Erythroblast (primary cell): Measurements from ENCODE around the gene PTPRN2.

ENCODE experiments used
- DNase-seq, 2 experiments: peaks; one replicate each; lab custom pipeline; 2025; lab: John Stamatoyannopoulos, UW
- GATA1 ChIP-seq: IDR thresholded peaks from 2 replicates; pipeline ENCODE4 v1.6.1; 2011; ENCODE audit warnings: low read depth, mild to moderate bottlenecking, control low read depth, low read length, moderate library complexity
- POLR2A ChIP-seq: IDR thresholded peaks from 2 replicates; pipeline ENCODE4 v1.6.1; 2011; ENCODE audit warnings: mild to moderate bottlenecking, low read length

PTPRN2 gene

GRCh38 chr7:158077151-158077840 is 510.3 kb downstream of the PTPRN2 start:
- no peak for DNase-seq
- TF ChIP-seq POLR2A, result no peak
- TF ChIP-seq GATA1, result no peak

- TF ChIP-seq POLR2A, result no peak
- no peak for TF ChIP-seq GATA1
- no peak for DNase-seq
Observed at GRCh38 chr7:158076656-158077055, 511.0 kb downstream of the PTPRN2 start.

- TF ChIP-seq POLR2A (no peak), GATA1 (no peak)
- no peak for DNase-seq
Observed at GRCh38 chr7:158076215-158076614, 511.4 kb downstream of the PTPRN2 start.

GRCh38 chr7:158075633-158076001 is 512.0 kb downstream of the PTPRN2 start:
- TF ChIP-seq GATA1 (no peak), POLR2A (no peak)
- DNase-seq, result no peak

- TF ChIP-seq POLR2A (no peak), GATA1 (no peak)
- DNase-seq, result no peak
Observed at GRCh38 chr7:158074896-158075632, 512.6 kb downstream of the PTPRN2 start.

- DNase-seq, result no peak
- no peak for TF ChIP-seq GATA1
- no peak for TF ChIP-seq POLR2A
Observed at GRCh38 chr7:158073845-158074840, 513.5 kb downstream of the PTPRN2 start.

GRCh38 chr7:158072991-158073730 is 514.5 kb downstream of the PTPRN2 start:
- TF ChIP-seq POLR2A (no peak), GATA1 (no peak)

GRCh38 chr7:158070222-158070920 is 517.3 kb downstream of the PTPRN2 start:
- DNase-seq, result no peak
- no peak for TF ChIP-seq GATA1
- TF ChIP-seq POLR2A, result no peak

More at GRCh38 chr7:158072991-158073730, 514.5 kb downstream of the PTPRN2 start:
- no peak for DNase-seq

- TF ChIP-seq POLR2A (no peak), GATA1 (no peak)
- DNase-seq, result no peak
Observed at GRCh38 chr7:158068853-158069252, 518.8 kb downstream of the PTPRN2 start.

- no peak for DNase-seq
- no peak for TF ChIP-seq POLR2A
- TF ChIP-seq GATA1, result no peak
Observed at GRCh38 chr7:158067931-158068482, 519.6 kb downstream of the PTPRN2 start.

- DNase-seq, result no peak
- TF ChIP-seq GATA1, result no peak
Observed at GRCh38 chr7:158067219-158067930, 520.2 kb downstream of the PTPRN2 start.
